Metanephros (tissue), 2 donors: ENCODE data around the gene NAP1L4. TPM values are rescaled to one million over a fixed set of nuclear protein-coding genes. Genes with fewer than 3 reads are reported as not detected.

ENCODE experiments used
- small RNA-seq: library from RNA; depleted of rRNA; stranded (forward); fragments of <200 nt; gene quantifications from one replicate; pipeline ENCODE3, GENCODE V24; 2014; ENCODE audit warnings: low replicate concordance
- total RNA-seq: library from RNA; depleted of rRNA; stranded (reverse); fragments of >200 nt; gene quantifications from one replicate; pipeline ENCODE4 v1.2.3, GENCODE V29; 2014

The NAP1L4 gene
- 148 TPM for total RNA-seq

GRCh38 chr11:2992234-2992996 lies at the start of gene NAP1L4:
TSS of gene NAP1L4 (minus strand) at chr11:2992329. CDS start at chr11:2979220, 13,109 bp downstream.

DNA sequence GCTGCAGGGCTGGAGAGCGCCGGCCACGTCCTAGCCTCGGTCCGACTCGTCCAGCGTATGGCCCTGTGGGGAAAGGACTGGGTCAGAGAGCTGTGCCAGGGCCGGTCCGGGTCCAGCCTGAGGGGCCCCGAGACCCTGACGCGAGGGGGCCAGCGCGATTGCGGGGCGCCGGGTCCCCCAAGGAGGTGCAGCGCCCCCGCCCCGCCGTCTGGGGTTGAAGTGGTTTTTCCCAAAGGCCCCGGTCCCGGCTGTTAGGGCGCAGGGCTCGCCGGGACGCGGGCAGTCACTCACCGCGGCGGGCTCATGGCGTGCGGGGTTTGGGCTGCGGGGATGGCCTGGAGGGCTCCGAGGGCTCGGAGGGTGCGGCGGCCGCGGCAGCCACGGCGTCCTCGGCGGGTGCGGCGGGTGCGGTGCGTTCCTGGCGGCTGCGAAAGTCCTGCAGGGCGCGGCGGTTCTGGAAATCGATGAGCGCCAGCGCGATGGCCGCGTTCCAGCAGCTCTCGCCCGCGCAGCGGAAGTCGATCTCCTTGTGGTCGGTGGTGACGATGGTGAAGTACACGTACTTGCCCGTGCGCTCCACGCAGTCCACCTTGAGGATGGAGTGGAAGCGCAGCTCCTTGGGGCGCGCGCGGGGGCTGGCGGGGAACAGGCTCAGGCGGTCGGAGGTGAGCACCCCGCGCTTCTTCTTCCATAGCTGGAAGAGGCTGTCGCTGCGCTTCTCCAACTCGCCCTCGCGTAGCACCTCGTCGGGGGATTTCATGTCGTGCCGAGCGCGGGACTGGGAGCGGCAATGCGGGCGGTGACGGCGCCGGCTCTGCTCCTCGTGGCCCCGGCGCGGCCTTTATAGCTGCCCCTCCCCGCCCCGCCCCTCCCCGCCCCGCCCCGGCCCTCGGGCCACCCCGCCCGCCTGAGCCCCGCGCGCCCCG lies 63.3 kb downstream of the NAP1L4 start, which contains the start of gene PHLDA2:
Gene PHLDA2, minus strand, starts transcription at position 816 of the 926 bp plus-strand sequence. Its CDS starts 56 bp downstream, at position 760.

Small RNAs within 50 kb of the gene (small RNA-seq; reads per million reads assigned to genes)
- 20.5 reads per million, percentile 96 among the genes with 10 or more reads in this experiment for gene SNORA54

Other genes with a start within 250 kb of the NAP1L4 start
- 286 TPM for gene CDKN1C, start 106.6 kb downstream of the NAP1L4 start, total RNA-seq
- 6.2 TPM for gene PHLDA2, start 62.9 kb downstream of the NAP1L4 start, total RNA-seq
- gene CARS1, start 65.1 kb upstream of the NAP1L4 start, total RNA-seq: 21.0 TPM
- 41.8 TPM for gene OSBPL5, start 173.0 kb upstream of the NAP1L4 start, total RNA-seq
- gene MRGPRG, start 226.5 kb upstream of the NAP1L4 start, total RNA-seq: not detected
- gene MRGPRE, start 240.1 kb upstream of the NAP1L4 start, total RNA-seq: not detected